ENCODE results near the gene DPEP2NB.
A peak's percentile ranks its signal among the peaks of the same experiment; 100 is the strongest.
"Not testable (repeated sequence)": the region's sequence is repeated elsewhere in the genome, so short reads cannot be mapped to it uniquely, and the experiment has no call there.

DPEP2NB gene

DNA sequence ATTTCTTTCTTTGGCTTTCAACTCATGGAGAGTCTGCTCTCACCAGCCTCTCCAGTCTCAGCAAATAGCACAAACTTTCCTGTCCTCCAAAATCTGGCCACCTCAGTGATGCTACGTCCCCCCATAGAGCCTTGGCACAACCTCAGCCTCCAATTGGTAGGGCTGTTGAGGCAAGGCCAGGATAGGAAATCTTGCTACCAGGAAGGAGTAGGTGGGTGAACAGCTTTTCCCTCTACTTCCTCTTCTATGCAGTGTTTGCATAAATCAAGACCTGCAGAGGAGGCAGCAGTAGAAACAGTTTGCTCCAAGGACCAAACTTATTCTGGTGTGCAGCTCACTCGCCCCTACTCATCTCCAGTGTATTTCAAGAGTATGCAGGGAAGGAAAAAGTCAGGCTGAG is 15.7 kb downstream of the DPEP2NB start:
- H3K4me1 ChIP-seq (ENCODE audit: insufficient read depth, low read length), result no peaks in the 10 kb centered on the region; the same call in 1 of the 2 replicates
- H3K36me3 ChIP-seq (ENCODE audit: insufficient read depth, low read length), result no peaks in the 10 kb centered on the region
- no peaks in the 10 kb centered on the region for H3K9me3 ChIP-seq (ENCODE audit: control insufficient read depth, insufficient read depth, low read length)
- no peak overlapping the region for H3K9ac ChIP-seq (ENCODE audit: low read depth, low read length)

DNA sequence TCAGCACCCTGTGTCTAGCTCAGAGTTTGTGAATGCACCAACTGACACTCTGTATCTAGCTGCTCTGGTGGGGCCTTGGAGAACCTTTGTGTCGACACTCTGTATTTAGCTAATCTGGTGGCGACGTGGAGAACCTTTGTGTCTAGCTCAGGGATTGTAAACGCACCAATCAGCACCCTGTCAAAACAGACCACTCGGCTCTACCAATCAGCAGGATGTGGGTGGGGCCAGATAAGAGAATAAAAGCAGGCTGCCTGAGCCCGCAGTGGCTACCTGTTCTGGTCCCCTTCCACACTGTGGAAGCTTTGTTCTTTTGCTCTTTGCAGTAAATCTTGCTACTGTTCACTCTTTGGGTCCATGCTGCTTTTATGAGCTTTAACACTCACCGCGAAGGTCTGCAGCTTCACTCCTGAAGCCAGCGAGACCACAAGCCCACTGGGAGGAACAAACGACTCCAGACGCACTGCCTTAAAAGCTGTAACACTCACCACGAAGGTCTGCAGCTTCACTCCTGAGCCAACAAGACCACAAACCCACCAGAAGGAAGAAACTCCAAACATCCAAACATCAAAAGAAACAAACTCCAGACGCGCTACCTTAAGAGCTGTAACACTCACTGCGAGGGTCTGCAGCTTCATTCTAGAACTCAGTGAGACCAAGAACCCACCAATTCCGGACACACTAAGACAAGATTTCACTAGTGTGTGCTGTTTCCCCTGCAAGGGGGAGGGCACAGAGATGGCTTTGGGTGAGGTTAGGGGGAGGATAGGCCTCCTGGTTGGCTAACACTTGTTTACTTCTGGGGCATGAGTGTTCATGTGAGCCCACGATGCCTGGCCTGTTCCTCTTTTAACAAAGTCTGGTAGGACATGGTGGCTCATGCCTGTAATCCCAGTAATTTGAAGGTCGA is 16.7 kb downstream of the DPEP2NB start, which contains the start of gene DPEP2:
Gene DPEP2, minus strand, starts transcription at position 706 of the 910 bp plus-strand sequence. CDS start 6,272 bp downstream, outside the sequence.
- not testable (repeated sequence) for H3K4me1 ChIP-seq (ENCODE audit: insufficient read depth, low read length); H3K36me3 ChIP-seq (ENCODE audit: insufficient read depth, low read length); H3K9ac ChIP-seq (ENCODE audit: low read depth, low read length); H3K9me3 ChIP-seq (ENCODE audit: control insufficient read depth, insufficient read depth, low read length)

DNA sequence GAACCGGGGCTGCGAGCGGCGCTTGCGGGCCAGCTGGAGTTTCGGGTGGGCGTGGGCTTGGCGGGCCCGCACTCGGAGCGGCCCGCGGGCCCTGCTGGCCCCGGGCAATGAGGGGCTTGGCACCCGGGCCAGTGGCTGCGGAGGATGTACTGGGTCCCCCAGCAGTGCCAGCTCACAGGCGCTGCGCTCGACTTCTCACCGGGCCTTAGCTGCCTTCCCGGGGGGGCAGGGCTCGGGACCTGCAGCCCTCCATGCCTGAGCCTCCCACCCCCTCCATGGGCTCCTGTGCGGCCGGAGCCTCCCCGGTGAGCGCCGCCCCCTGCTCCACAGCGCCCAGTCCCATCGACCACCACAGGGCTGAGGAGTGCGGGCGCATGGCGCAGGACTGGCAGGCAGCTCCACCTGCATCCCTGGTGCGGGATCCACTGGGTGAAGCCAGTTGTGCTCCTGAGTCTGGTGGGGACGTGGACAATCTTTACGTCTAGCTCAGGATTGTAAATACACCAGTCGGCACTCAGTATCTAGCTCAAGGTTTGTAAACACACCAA is 17.4 kb downstream of the DPEP2NB start:
- not testable (repeated sequence) for H3K4me1 ChIP-seq (ENCODE audit: insufficient read depth, low read length); H3K9me3 ChIP-seq (ENCODE audit: control insufficient read depth, insufficient read depth, low read length); H3K36me3 ChIP-seq (ENCODE audit: insufficient read depth, low read length); H3K9ac ChIP-seq (ENCODE audit: low read depth, low read length)

DNA sequence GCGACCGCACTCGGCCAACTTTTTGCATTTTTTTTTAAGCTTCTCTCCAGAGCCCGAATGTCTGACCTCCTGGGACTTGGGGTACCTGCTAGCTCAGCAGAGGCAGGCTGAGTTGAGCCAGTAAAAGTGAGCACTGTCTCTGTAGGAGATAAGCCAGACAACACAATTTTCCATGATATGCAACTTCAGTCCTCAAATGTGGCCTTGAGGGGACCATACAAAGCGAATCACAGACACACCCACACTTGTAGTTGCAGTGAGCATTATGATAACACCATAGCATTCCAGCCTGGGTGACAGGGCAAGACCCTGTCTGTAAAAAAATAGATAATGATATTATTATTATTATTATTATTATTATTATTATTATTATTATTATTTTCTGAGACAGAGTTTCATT is 19.0 kb downstream of the DPEP2NB start:
- peaks cover 3% of the 10 kb centered on the region; the same call in 1 of the 2 replicates for H3K4me1 ChIP-seq (ENCODE audit: insufficient read depth, low read length)
- no peak overlapping the region for H3K9ac ChIP-seq (ENCODE audit: low read depth, low read length)
- no peaks in the 10 kb centered on the region for H3K9me3 ChIP-seq (ENCODE audit: control insufficient read depth, insufficient read depth, low read length)
- no peaks in the 10 kb centered on the region for H3K36me3 ChIP-seq (ENCODE audit: insufficient read depth, low read length)

DNA sequence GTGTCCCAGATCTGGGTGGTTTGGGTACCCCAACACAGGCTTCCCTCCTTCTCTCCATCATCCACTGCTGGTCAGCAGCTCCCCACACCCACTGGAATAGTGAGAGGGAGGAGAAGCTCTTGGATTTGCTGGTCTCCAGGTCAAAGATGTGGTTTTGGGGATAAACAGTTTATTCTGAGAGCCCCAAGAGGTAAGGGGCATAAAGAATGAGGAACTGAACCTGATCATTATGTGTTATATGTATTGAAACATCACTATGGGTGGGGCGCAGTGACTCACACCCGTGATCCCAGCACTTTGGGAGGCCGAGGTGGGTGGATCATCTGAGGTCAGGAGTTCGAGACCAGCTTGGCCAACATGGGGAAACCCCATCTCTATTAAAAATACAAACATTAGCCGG is 20.3 kb downstream of the DPEP2NB start:
- Histone ChIP-seq H3K9ac (ENCODE audit: low read depth, low read length) (no peak overlapping the region), H3K36me3 (ENCODE audit: insufficient read depth, low read length) (no peaks in the 10 kb centered on the region), H3K9me3 (ENCODE audit: control insufficient read depth, insufficient read depth, low read length) (no peaks in the 10 kb centered on the region), H3K4me1 (ENCODE audit: insufficient read depth, low read length) (peaks cover 3% of the 10 kb centered on the region; the same call in 1 of the 2 replicates)

DNA sequence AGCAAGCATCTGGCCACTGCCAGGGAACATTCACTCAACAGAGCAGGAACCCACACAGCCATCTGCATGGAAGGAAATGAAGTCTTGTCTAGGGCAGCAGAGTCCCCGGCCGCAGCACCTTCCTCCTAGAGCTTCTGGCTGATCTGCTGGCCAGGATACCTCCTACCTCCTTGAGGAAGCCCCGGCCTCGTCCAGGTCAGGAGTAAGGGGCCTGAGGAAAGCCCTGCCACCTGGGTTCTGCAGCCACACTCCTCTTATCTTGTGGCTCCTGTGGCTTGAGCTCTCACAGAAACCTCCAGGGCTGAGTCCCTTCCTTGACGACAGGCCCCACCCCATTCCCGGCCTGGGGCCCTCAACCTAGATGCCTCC is 21.7 kb downstream of the DPEP2NB start:
- not testable (repeated sequence) for H3K9me3 ChIP-seq (ENCODE audit: control insufficient read depth, insufficient read depth, low read length); H3K9ac ChIP-seq (ENCODE audit: low read depth, low read length)

DNA sequence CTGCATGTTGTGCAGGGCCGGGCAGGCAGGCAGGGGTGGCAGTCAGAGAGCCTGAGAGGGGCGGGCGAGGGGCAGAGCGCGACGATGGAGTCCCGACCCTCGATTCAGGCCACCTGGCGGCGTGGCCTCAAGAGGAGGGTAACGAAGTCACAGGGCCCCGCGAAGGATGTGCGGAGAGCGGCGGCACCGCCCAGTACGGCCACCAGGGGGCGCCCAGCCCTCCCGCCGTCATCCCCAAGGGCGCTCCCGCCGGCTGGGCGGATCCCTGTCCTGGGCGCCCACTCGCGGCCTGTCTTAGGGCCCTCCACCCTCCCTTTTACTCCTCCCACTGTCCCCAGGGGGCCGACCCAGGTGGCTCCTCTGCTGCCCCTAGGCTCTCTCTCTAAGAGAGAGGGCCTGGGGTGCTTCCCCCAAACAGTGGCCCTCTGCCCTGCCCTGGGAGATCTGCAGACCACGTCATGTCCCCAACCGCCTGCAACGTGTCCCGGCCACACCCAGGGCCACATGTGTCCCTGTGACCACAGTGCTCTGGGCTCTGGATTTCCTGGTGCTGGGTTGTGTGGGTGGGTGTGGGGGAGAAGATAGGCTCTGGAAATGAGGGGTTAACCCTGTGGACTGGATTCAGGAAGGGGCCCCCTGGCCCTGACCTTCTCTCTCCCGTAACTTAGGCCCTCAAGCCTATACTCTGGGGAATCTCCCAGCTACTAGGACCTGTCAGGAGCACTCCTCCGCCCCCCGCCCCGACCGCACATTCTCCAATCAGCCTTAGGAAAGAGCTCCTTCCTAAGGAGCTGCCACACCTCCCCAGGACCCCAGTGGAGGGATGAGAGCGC is 22.3 kb downstream of the DPEP2NB start:
- peak overlapping the region; percentile 22; the same call in 1 of the 2 replicates for H3K9ac ChIP-seq (ENCODE audit: low read depth, low read length)
- H3K9me3 ChIP-seq (ENCODE audit: control insufficient read depth, insufficient read depth, low read length), result no peaks in the 10 kb centered on the region
- H3K36me3 ChIP-seq (ENCODE audit: insufficient read depth, low read length), result no peaks in the 10 kb centered on the region
- peaks cover 3% of the 10 kb centered on the region; the same call in 1 of the 2 replicates for H3K4me1 ChIP-seq (ENCODE audit: insufficient read depth, low read length)

More for the DNA sequence above, 21.7 kb downstream of the DPEP2NB start:
- H3K4me1 ChIP-seq (ENCODE audit: insufficient read depth, low read length); H3K36me3 ChIP-seq (ENCODE audit: insufficient read depth, low read length): not testable (repeated sequence)

DNA sequence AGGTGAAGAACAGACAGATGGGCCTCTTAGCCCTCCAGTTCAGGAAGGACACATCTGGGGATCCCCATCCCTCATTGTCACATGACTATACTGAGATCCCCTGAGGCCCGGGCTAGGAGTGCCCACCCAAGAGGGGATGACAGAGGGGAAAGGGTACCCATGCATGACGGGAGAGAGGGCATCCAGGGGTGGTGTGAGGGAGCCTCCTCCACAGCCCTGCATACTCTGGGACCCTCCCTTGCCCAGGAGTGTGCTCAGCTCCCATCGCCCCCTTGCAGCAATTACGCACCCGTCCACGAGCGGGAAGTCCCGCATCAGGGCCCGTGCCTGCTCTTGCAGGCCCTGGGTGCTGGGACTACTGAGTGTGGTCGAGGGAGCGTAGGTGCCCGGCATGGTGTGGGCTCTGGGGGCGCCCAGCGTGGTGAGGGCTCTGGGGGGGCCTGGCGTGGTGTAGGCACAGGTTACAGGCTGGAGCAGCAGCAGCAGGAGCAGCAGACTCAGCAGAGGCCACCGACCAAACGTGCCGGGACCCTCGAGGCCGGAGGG is 23.0 kb downstream of the DPEP2NB start:
- Histone ChIP-seq H3K4me1 (ENCODE audit: insufficient read depth, low read length) (peaks cover 3% of the 10 kb centered on the region; the same call in 1 of the 2 replicates), H3K9me3 (ENCODE audit: control insufficient read depth, insufficient read depth, low read length) (no peaks in the 10 kb centered on the region), H3K9ac (ENCODE audit: low read depth, low read length) (no peak overlapping the region), H3K36me3 (ENCODE audit: insufficient read depth, low read length) (no peaks in the 10 kb centered on the region)

DNA sequence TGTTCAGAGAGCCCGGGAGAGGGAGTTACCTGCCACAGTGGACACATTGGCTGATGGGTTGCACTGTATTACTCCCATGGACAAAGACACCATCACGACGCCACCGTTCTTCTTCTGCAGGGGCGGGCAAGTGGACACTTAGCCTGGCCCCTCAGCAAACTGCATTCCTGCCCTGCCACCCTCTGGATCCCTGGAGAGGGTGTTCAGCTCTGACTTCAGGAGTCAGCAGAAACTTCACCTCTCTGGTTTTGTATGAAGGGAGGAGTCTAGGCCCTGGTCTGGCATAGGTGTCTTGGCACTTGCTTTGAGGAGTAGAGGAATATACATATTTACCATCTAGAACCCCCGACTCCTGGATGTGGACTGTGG is 25.7 kb downstream of the DPEP2NB start:
- peaks cover 3% of the 10 kb centered on the region; the same call in 1 of the 2 replicates for H3K4me1 ChIP-seq (ENCODE audit: insufficient read depth, low read length)
- no peaks in the 10 kb centered on the region for H3K36me3 ChIP-seq (ENCODE audit: insufficient read depth, low read length)
- no peak overlapping the region for H3K9ac ChIP-seq (ENCODE audit: low read depth, low read length)
- H3K9me3 ChIP-seq (ENCODE audit: control insufficient read depth, insufficient read depth, low read length), result no peaks in the 10 kb centered on the region

DNA sequence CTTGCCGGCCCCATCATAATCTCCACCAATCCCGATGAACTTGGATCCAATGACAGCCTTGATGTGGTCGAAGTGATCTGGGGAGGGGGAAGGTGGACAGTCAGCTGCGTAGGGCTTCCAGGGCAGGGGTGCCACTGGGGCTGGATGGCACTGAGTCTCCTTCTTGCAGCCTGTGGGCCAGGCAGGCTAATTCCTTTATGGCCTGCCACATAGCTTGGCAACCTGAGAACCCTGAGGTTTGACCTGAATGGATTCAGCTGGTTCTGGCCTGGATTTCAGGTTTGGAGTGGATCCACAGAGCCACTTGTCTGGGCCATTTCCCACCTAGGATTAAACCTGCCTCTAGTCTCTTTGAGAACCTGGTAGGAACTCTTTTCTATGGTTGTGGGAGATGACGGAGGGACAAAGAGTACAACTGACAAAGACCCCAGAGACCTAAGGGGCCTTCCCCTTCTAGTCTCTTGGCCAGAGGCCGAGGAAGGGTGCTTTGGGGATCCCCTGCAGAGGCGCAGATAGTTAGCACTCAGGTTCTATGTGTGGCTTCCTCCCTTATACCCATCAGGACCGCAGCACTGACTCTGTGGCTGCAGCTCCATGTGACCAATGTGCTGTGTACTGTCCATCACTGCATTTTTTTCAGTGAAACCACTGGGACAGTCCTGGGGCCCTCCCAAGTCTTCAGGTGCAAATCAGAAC is 26.2 kb downstream of the DPEP2NB start:
- Histone ChIP-seq H3K4me1 (ENCODE audit: insufficient read depth, low read length) (peaks cover 3% of the 10 kb centered on the region; the same call in 1 of the 2 replicates), H3K36me3 (ENCODE audit: insufficient read depth, low read length) (no peaks in the 10 kb centered on the region), H3K9me3 (ENCODE audit: control insufficient read depth, insufficient read depth, low read length) (no peaks in the 10 kb centered on the region), H3K9ac (ENCODE audit: low read depth, low read length) (no peak overlapping the region)

DNA sequence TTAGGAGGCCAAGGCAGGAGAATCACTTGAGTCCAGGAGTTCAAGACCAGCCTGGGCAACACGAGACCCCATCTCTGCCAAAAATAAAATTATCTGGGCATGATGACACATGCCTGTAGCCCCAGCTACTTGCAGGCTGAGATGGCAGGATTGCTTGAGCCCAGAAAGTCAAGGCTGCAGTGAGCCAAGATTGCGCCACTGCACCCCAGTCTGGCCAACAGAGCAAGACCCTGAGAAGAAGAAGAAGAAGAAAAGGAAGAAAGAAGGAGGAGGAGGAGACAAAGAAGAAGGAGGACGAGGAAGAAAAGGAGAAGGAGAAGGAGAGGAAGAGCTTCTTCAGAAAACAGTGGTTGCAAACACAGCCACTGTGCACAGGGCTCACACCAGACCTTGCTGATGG is 27.0 kb downstream of the DPEP2NB start:
- Histone ChIP-seq H3K9me3 (ENCODE audit: control insufficient read depth, insufficient read depth, low read length) (no peaks in the 10 kb centered on the region), H3K4me1 (ENCODE audit: insufficient read depth, low read length) (peaks cover 3% of the 10 kb centered on the region), H3K9ac (ENCODE audit: low read depth, low read length) (no peak overlapping the region), H3K36me3 (ENCODE audit: insufficient read depth, low read length) (no peaks in the 10 kb centered on the region)

DNA sequence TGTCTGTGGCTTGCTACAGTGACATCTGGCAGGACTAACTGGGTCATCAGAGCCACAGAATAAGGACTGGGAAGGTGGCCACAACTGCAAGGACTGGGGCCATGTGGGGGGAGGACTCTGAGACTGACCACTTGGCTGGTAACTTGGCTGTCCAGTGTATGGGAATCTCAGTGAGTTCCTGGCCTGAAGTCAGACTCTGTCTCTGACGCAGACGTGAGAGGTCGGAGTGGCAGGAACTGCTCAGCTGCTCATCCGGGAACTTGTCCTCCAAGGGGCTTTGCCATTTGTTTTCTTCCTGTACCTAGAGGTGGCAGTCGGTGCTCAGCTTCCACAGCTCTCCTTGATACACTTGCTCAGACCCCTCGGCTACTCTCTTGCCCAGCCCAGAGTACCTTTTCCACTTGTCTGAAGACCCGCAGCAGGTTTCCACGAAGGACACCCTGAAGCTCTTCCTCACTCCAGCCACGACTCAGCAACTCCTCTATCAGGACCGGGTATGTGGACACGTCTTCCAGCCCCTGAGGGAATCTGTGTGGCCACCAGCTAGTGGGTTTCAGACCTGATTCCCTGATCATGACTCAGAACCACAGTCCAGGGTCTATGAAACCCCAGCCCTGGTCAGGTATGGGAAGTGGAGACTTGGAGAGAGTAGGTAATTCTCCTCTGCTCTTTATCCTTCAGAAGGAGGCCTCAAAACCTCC is 28.1 kb downstream of the DPEP2NB start:
- no peaks in the 10 kb centered on the region for H3K9me3 ChIP-seq (ENCODE audit: control insufficient read depth, insufficient read depth, low read length)
- H3K4me1 ChIP-seq (ENCODE audit: insufficient read depth, low read length), result peaks cover 4% of the 10 kb centered on the region
- H3K36me3 ChIP-seq (ENCODE audit: insufficient read depth, low read length), result no peaks in the 10 kb centered on the region
- no peak overlapping the region for H3K9ac ChIP-seq (ENCODE audit: low read depth, low read length)

DNA sequence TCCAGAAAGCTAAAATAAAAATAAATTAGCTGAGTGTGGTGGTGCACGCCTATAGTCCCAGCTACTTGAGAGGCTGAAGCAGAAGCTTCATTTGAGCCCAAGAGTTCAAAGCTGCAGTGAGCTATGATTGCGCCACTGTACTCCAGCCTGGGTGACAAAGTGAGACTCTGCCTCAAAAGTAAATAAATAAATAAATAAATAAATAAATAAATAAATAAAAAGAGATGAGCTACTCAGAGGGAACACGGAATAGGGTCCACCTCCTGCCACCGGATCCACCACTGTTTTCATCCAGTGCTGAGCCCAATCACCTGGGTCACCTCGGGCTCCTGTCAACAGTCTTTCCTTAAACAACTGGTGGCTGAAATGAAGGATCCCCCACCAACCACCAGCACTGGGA is 28.8 kb downstream of the DPEP2NB start:
- Histone ChIP-seq H3K9ac (ENCODE audit: low read depth, low read length) (no peak overlapping the region), H3K36me3 (ENCODE audit: insufficient read depth, low read length) (no peaks in the 10 kb centered on the region), H3K9me3 (ENCODE audit: control insufficient read depth, insufficient read depth, low read length) (no peaks in the 10 kb centered on the region), H3K4me1 (ENCODE audit: insufficient read depth, low read length) (peaks cover 4% of the 10 kb centered on the region)

All from ES-I3 (cell line).